Liver (tissue), 9 donors: ENCODE results near the gene HTR2B. TPM values are rescaled to one million over a fixed set of nuclear protein-coding genes. Genes with fewer than 3 reads are reported as not detected.
A peak's percentile ranks its signal among the peaks of the same experiment; 100 is the strongest.

Experiments
- DNase-seq: peaks from one replicate; pipeline ENCODE4 v3.0.0-alpha.2; 2017; ENCODE audit warnings: low spot score
- H3K27ac ChIP-seq, 2 donors: one replicate each; pipeline ENCODE4 v1.7.0; 2013; ENCODE audit warnings: inconsistent platforms in 2 of 2, low read length in 2 of 2, control low read depth in 1 of 2, low read depth in 1 of 2, mild to moderate bottlenecking in 1 of 2
- H3K27me3 ChIP-seq, 4 donors: one replicate each; pipeline versions ENCODE4 v1.6.1 to v1.7.0; 2013; ENCODE audit warnings: low read length in 3 of 4, inconsistent platforms in 1 of 4, mild to moderate bottlenecking in 1 of 4, moderate library complexity in 1 of 4; ENCODE audit not compliant: control insufficient read depth in 4 of 4, insufficient read depth in 4 of 4
- H3K36me3 ChIP-seq, 4 donors: one replicate each; pipeline versions ENCODE4 v1.6.1 to v1.7.0; 2013; ENCODE audit warnings: low read length in 3 of 4, mild to moderate bottlenecking in 3 of 4, low read depth in 1 of 4, moderate library complexity in 1 of 4; ENCODE audit not compliant: control insufficient read depth in 4 of 4, insufficient read depth in 3 of 4
- H3K4me1 ChIP-seq, 4 donors: one replicate each; pipeline versions ENCODE4 v1.6.1 to v1.7.0; 2013; ENCODE audit warnings: low read length in 3 of 4, mild to moderate bottlenecking in 3 of 4, moderate library complexity in 1 of 4; ENCODE audit not compliant: control insufficient read depth in 4 of 4, insufficient read depth in 4 of 4
- H3K4me3 ChIP-seq, 3 donors: one replicate each; pipeline versions ENCODE4 v1.6.1 to v1.7.0; 2013; ENCODE audit warnings: low read length in 3 of 3, control low read depth in 1 of 3, low read depth in 1 of 3, mild to moderate bottlenecking in 1 of 3
- H3K9ac ChIP-seq, 2 donors: one replicate each; pipeline ENCODE4 v1.7.0; 2013; ENCODE audit warnings: low read length in 2 of 2, mild to moderate bottlenecking in 2 of 2, moderate library complexity in 2 of 2, control low read depth in 1 of 2, low read depth in 1 of 2
- H3K9me3 ChIP-seq, 4 donors: one replicate each; pipeline versions ENCODE4 v1.6.1 to v1.7.0; 2013; ENCODE audit warnings: low read length in 3 of 4; ENCODE audit not compliant: control insufficient read depth in 4 of 4
- EGR1 ChIP-seq, 2 donors: IDR thresholded peaks; 2 replicates each; pipeline ENCODE4 v1.6.1; 2016 to 2018; ENCODE audit warnings: antibody characterized with exemption in 2 of 2, low read depth in 2 of 2
- FOXA2 ChIP-seq: IDR thresholded peaks from 2 replicates; pipeline ENCODE4 v1.6.1; 2016; ENCODE audit warnings: antibody characterized with exemption
- GABPA ChIP-seq, 2 donors: IDR thresholded peaks in 1 of 2; conservative IDR thresholded peaks in 1 of 2; 2 replicates each; pipeline ENCODE4 v1.6.1; 2016; ENCODE audit warnings: antibody characterized with exemption in 2 of 2, mild to moderate bottlenecking in 1 of 2, moderate library complexity in 1 of 2
- HNF4A ChIP-seq, 2 donors: conservative IDR thresholded peaks; 2 replicates each; pipeline ENCODE4 v1.6.1; 2016; ENCODE audit warnings: antibody characterized with exemption in 2 of 2, mild to moderate bottlenecking in 2 of 2
- HNF4G ChIP-seq: IDR thresholded peaks from 2 replicates; pipeline ENCODE4 v1.6.1; 2016; ENCODE audit warnings: antibody characterized with exemption
- JUND ChIP-seq, 2 donors: IDR thresholded peaks; 2 replicates each; pipeline ENCODE4 v1.6.1; 2016; ENCODE audit warnings: antibody characterized with exemption in 2 of 2
- NR2F2 ChIP-seq: IDR thresholded peaks from 2 replicates; pipeline ENCODE4 v1.6.1; 2016; ENCODE audit warnings: antibody characterized with exemption
- RAD21 ChIP-seq, 2 donors: IDR thresholded peaks; 2 replicates each; pipeline ENCODE4 v1.6.1; 2016; ENCODE audit warnings: antibody characterized with exemption in 2 of 2, mild to moderate bottlenecking in 2 of 2
- RXRA ChIP-seq, 2 donors: IDR thresholded peaks; 2 replicates each; pipeline ENCODE4 v1.6.1; 2017 to 2018; ENCODE audit warnings: antibody characterized with exemption in 2 of 2, mild to moderate bottlenecking in 1 of 2
- SP1 ChIP-seq: IDR thresholded peaks from 2 replicates; pipeline ENCODE4 v1.6.1; 2018; ENCODE audit warnings: antibody characterized with exemption, mild to moderate bottlenecking
- TAF1 ChIP-seq: conservative IDR thresholded peaks from 2 replicates; pipeline ENCODE4 v1.6.1; 2016; ENCODE audit warnings: antibody characterized with exemption, mild to moderate bottlenecking
- YY1 ChIP-seq: IDR thresholded peaks from 2 replicates; pipeline ENCODE4 v1.6.1; 2016; ENCODE audit warnings: antibody characterized with exemption, mild to moderate bottlenecking
- WGBS: extraction: QIAGEN DNeasy Blood & Tissue Kit; methylation state at CpG from one replicate; pipeline ENCODE4 v1.1.7; 2013; 5-methylcytosine and 5-hydroxymethylcytosine counted together
- polyA plus RNA-seq, 2 donors: library from polyadenylated mRNA; stranded (reverse) in 1 of 2; unstranded in 1 of 2; fragments of 200-250 nt in 1 of 2; fragments of >200 nt in 1 of 2; fragmentation: Nextera tagmentation in 1 of 2; extraction: Ambion mirVana in 1 of 2; gene quantifications; one replicate each; pipeline versions ENCODE4 v1.2.1 to v1.2.3, GENCODE V29; 2013 to 2015
- total RNA-seq, 2 donors: library from RNA; depleted of rRNA; stranded (reverse); fragments of >200 nt; gene quantifications; one replicate each; pipeline ENCODE4 v1.2.3, GENCODE V29; 2014
- TF ChIP-seq, protein P1 (sequence below): IDR thresholded peaks from 2 replicates; pipeline ENCODE4 v1.6.1; 2016; ENCODE audit warnings: antibody characterized with exemption
- TF ChIP-seq, protein P2 (sequence below): IDR thresholded peaks from 2 replicates; pipeline ENCODE4 v1.6.1; 2016; ENCODE audit warnings: antibody characterized with exemption
- TF ChIP-seq, protein P3 (sequence below): fragments of 150-350 bp; IDR thresholded peaks from 2 replicates; pipeline ENCODE4 v1.5.1; 2017; ENCODE audit warnings: improper control_type of control experiment, low read depth, low read length; ENCODE audit not compliant: missing input control
- donor health status: healthy.
- donor health status: healthy.
- donor health status: healthy.
- donor health status: healthy.
- donor health status: healthy.

Gene HTR2B
- total and polyA plus RNA-seq, 4 donors = 0.09 to 1.0 (median 0.63) TPM

DNA sequence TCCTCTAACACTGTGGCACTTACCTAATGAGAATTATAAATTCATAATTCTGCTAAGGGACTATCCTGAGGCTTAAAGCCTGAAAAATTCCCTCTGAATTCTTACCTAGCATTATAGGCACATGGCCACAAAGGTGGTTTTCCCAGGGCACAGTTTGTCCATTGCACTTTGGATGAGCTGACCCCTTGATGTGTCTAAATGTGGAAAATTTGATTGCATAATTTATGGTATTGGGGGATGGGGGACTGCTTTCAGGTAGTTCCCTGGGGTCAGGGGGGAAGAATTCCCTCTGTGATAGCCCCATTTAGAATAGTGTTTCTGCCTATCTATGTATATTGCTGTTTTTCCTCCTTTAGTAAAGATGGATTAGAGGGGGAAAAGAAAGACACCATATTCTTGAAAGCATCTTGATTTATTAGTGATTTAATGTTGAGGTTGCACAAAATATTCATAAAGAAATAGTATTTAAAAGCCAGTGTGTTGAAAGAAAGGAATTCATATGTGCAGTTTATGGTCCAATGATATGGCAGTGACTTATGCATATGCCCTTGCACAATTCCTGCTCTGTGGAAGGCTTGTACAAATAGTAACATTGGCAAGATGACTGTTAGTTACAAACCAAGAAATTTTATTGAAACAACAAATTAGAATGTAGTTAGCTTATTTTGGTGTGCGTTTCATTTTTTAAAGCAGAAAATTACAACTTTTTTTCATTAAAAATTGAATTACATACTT lies 8.7 kb upstream of the HTR2B start (continued):
- TF ChIP-seq SP1 = peak; percentile 90

GRCh38 chr2:231132129-231132528 lies 7.3 kb upstream of the HTR2B start:
- H3K9ac ChIP-seq = no peak overlapping the region
- H3K9me3 ChIP-seq = no peaks in the 10 kb centered on the region
- 67% methylated on average over 1 of the region's 1 CpG for WGBS
- H3K27ac ChIP-seq = peak overlapping the region in 1 of 2 donors; percentile 52
- no peak for TF ChIP-seq RAD21 (IDR thresholded peaks at IDR 0.05)
- no peak for TF ChIP-seq EGR1 (IDR thresholded peaks at IDR 0.05; ENCODE audit: low read depth in 2 of 2)
- no peak for TF ChIP-seq GABPA (IDR thresholded peaks at IDR 0.05 in 1 of 2, conservative IDR thresholded peaks at IDR 0.05 in 1 of 2)
- peak; percentile 39 for TF ChIP-seq NR2F2
- peak in 1 of 2 donors; percentile 7 for TF ChIP-seq RXRA (IDR thresholded peaks at IDR 0.05)
- TF ChIP-seq HNF4A (conservative IDR thresholded peaks at IDR 0.05) = peak in 1 of 2 donors; percentile 15
- no peak for TF ChIP-seq SP1
- no peak for TF ChIP-seq YY1
- TF ChIP-seq TAF1 = no peak
- TF ChIP-seq JUND (IDR thresholded peaks at IDR 0.05) = peak in 1 of 2 donors; percentile 27
- no peak for DNase-seq
- H3K27me3 ChIP-seq = no peaks in the 10 kb centered on the region
- H3K4me1 ChIP-seq = peaks cover 9 to 33% (median 21%) of the 10 kb centered on the region in 4 donors
- no peak overlapping the region for H3K4me3 ChIP-seq
- H3K36me3 ChIP-seq = no peaks in the 10 kb centered on the region

GRCh38 chr2:231130336-231131056 lies 5.7 kb upstream of the HTR2B start:
- no peak overlapping the region for H3K4me3 ChIP-seq
- H3K9ac ChIP-seq = no peak overlapping the region
- H3K36me3 ChIP-seq = no peaks in the 10 kb centered on the region
- H3K4me1 ChIP-seq = peaks cover 9 to 32% (median 21%) of the 10 kb centered on the region in 4 donors
- 80% methylated on average over 6 of the region's 6 CpGs for WGBS
- no peak overlapping the region for H3K27ac ChIP-seq
- H3K9me3 ChIP-seq = no peaks in the 10 kb centered on the region
- TF ChIP-seq, protein P1, sequence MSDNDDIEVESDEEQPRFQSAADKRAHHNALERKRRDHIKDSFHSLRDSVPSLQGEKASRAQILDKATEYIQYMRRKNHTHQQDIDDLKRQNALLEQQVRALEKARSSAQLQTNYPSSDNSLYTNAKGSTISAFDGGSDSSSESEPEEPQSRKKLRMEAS = no peak
- TF ChIP-seq YY1 (no peak), FOXA2 (no peak), NR2F2 (no peak)
- H3K27me3 ChIP-seq = no peaks in the 10 kb centered on the region
- DNase-seq = no peak

DNA sequence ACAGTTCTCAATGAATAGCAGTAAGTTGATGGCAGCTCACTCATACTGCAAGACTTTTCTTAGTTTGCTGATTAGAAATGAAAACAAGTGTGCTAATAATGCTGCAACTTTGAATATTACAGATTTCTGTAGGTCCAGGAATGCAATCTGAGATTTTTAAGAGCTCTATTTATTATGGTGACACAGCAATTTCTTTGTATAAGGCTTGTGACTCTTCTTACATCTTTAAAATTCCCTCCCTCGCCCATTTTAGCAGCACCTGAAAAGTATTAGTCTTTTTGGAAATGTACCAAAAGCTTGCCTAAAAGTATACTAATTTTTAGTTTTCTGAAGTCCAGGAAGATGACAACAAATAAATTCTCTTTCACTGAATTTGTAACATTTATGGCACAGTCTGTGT lies 4.4 kb upstream of the HTR2B start:
- no peak overlapping the region for H3K4me3 ChIP-seq
- TF ChIP-seq, protein P2, sequence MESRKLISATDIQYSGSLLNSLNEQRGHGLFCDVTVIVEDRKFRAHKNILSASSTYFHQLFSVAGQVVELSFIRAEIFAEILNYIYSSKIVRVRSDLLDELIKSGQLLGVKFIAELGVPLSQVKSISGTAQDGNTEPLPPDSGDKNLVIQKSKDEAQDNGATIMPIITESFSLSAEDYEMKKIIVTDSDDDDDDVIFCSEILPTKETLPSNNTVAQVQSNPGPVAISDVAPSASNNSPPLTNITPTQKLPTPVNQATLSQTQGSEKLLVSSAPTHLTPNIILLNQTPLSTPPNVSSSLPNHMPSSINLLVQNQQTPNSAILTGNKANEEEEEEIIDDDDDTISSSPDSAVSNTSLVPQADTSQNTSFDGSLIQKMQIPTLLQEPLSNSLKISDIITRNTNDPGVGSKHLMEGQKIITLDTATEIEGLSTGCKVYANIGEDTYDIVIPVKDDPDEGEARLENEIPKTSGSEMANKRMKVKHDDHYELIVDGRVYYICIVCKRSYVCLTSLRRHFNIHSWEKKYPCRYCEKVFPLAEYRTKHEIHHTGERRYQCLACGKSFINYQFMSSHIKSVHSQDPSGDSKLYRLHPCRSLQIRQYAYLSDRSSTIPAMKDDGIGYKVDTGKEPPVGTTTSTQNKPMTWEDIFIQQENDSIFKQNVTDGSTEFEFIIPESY = no peak
- TF ChIP-seq TAF1 = no peak
- TF ChIP-seq RAD21 (IDR thresholded peaks at IDR 0.05) = no peak
- TF ChIP-seq SP1 = no peak
- TF ChIP-seq, protein P3, sequence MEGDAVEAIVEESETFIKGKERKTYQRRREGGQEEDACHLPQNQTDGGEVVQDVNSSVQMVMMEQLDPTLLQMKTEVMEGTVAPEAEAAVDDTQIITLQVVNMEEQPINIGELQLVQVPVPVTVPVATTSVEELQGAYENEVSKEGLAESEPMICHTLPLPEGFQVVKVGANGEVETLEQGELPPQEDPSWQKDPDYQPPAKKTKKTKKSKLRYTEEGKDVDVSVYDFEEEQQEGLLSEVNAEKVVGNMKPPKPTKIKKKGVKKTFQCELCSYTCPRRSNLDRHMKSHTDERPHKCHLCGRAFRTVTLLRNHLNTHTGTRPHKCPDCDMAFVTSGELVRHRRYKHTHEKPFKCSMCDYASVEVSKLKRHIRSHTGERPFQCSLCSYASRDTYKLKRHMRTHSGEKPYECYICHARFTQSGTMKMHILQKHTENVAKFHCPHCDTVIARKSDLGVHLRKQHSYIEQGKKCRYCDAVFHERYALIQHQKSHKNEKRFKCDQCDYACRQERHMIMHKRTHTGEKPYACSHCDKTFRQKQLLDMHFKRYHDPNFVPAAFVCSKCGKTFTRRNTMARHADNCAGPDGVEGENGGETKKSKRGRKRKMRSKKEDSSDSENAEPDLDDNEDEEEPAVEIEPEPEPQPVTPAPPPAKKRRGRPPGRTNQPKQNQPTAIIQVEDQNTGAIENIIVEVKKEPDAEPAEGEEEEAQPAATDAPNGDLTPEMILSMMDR = no peak
- TF ChIP-seq, protein P1 = no peak
- TF ChIP-seq HNF4G = no peak
- TF ChIP-seq RXRA (IDR thresholded peaks at IDR 0.05) = no peak
- TF ChIP-seq FOXA2 = no peak
- TF ChIP-seq EGR1 (IDR thresholded peaks at IDR 0.05; ENCODE audit: low read depth in 2 of 2) = no peak
- no peak overlapping the region for H3K27ac ChIP-seq
- H3K9me3 ChIP-seq = no peaks in the 10 kb centered on the region
- 96% methylated on average over 1 of the region's 1 CpG for WGBS
- H3K27me3 ChIP-seq = no peaks in the 10 kb centered on the region
- peaks cover 9 to 30% (median 18%) of the 10 kb centered on the region in 4 donors for H3K4me1 ChIP-seq
- H3K9ac ChIP-seq = no peak overlapping the region
- H3K36me3 ChIP-seq = no peaks in the 10 kb centered on the region
- no peak for DNase-seq
